A549 (cell line): ENCODE data around the gene ZNHIT2. TPM values are rescaled to one million over a fixed set of nuclear protein-coding genes. Genes with fewer than 3 reads are reported as not detected.

Experiments
- ATAC-seq, 2 experiments: fragments of 200-7000 bp in 1 of 2; fragments of >200 bp in 1 of 2; cut with Nextera tagmentation in 1 of 2; cut with Tn5 transposase in 1 of 2; 3 replicates each; pipeline versions ENCODE4 v1.8.0 to v1.9.1; 2018 to 2020; ENCODE audit warnings: mild to moderate bottlenecking in 1 of 2, moderate library complexity in 1 of 2
- CTCF ChIA-PET: fragments of 300-600 bp; sonication (Branson Sonifier 250); formaldehyde crosslinking; extraction: SDS; loops from one replicate; lab custom pipeline; 2021; ENCODE audit warnings: antibody characterized with exemption, inconsistent platforms; lab: Yijun Ruan, JAX
- POLR2A ChIA-PET: fragments of 350-600 bp; formaldehyde crosslinking; extraction: SDS; loops from one replicate; lab custom pipeline; 2021; ENCODE audit warnings: antibody characterized with exemption, inconsistent platforms; lab: Yijun Ruan, JAX
- DNase-seq, 2 experiments: peaks; one replicate each; pipeline versions ENCODE4 v3.0.0 to v3.0.0-alpha.2; 2011 to 2016; ENCODE audit warnings: low read depth in 1 of 2, low spot score in 1 of 2
- FAIRE-seq: peaks from 2 replicates; lab custom pipeline; 2011; peaks lifted over from hg19 to GRCh38; lab: Jason Lieb, UNC
- H3K27ac ChIP-seq, 2 experiments: fragments of >200 bp; sonication (Bioruptor Twin); formaldehyde crosslinking; 3 replicates each; pipeline ENCODE4 v1.5.1; 2016 to 2017
- H3K4me1 ChIP-seq: fragments of >200 bp; sonication (Bioruptor Twin); formaldehyde crosslinking; 3 replicates; pipeline ENCODE4 v1.6.1; 2016
- H3K4me2 ChIP-seq: fragments of >200 bp; sonication (Bioruptor Twin); formaldehyde crosslinking; 3 replicates; pipeline ENCODE4 v1.6.1; 2016
- H3K4me3 ChIP-seq: fragments of >200 bp; sonication (Bioruptor Twin); formaldehyde crosslinking; 3 replicates; pipeline ENCODE4 v1.5.1; 2016
- H3K9me3 ChIP-seq: fragments of >200 bp; sonication (Bioruptor Twin); formaldehyde crosslinking; 3 replicates; pipeline ENCODE4 v1.6.1; 2016
- CBX2 ChIP-seq: fragments of 200-600 bp; sonication (generic); IDR thresholded peaks from 2 replicates; pipeline ENCODE4 v1.6.1; 2016; ENCODE audit warnings: low read depth, mild to moderate bottlenecking, borderline replicate concordance
- CEBPB ChIP-seq, 2 experiments: fragments of >200 bp in 1 of 2; sonication (Bioruptor Twin) in 1 of 2; formaldehyde crosslinking in 1 of 2; IDR thresholded peaks; 2 replicates each; pipeline ENCODE4 v1.6.1; 2012 to 2016
- CHD4 ChIP-seq: fragments of 200-600 bp; sonication (generic); IDR thresholded peaks from 2 replicates; pipeline ENCODE4 v1.6.1; 2016; ENCODE audit warnings: antibody characterized with exemption, mild to moderate bottlenecking, borderline replicate concordance
- EHF ChIP-seq: fragments of 250-450 bp; sonication (Bioruptor Pico); IDR thresholded peaks from 2 replicates; pipeline ENCODE4 v1.5.0; 2020; ENCODE audit warnings: mild to moderate bottlenecking
- ELK1 ChIP-seq: fragments of 150-350 bp; IDR thresholded peaks from 2 replicates; pipeline ENCODE4 v1.6.1; 2014; ENCODE audit warnings: low read depth, mild to moderate bottlenecking, low read length
- HES2 ChIP-seq: fragments of >200 bp; sonication (Bioruptor Twin); formaldehyde crosslinking; IDR thresholded peaks from 2 replicates; pipeline ENCODE4 v1.6.1; 2016
- HOXB5 ChIP-seq: fragments of 250-450 bp; sonication (Bioruptor Pico); IDR thresholded peaks from 2 replicates; pipeline ENCODE4 v1.5.0; 2020; ENCODE audit warnings: mild to moderate bottlenecking, moderate library complexity
- JUNB ChIP-seq: fragments of >200 bp; sonication (Bioruptor Twin); formaldehyde crosslinking; IDR thresholded peaks from 2 replicates; pipeline ENCODE4 v1.6.1; 2016
- NFE2L2 ChIP-seq: fragments of 150-350 bp; conservative IDR thresholded peaks from 2 replicates; pipeline ENCODE4 v1.6.1; 2014; ENCODE audit warnings: low read length
- NR3C1 ChIP-seq: fragments of >200 bp; sonication (Bioruptor Twin); formaldehyde crosslinking; IDR thresholded peaks from 3 replicates; pipeline ENCODE4 v1.6.1; 2017
- PHF8 ChIP-seq: fragments of 200-600 bp; sonication (generic); IDR thresholded peaks from 2 replicates; pipeline ENCODE4 v1.6.1; 2016; ENCODE audit warnings: low read depth, mild to moderate bottlenecking, antibody characterized with exemption, moderate library complexity, borderline replicate concordance
- POLR2A ChIP-seq: IDR thresholded peaks from 2 replicates; pipeline ENCODE4 v1.6.1; 2012; ENCODE audit warnings: mild to moderate bottlenecking, low read length
- REST ChIP-seq: fragments of 200-600 bp; sonication (generic); IDR thresholded peaks from 2 replicates; pipeline ENCODE4 v1.6.1; 2016; ENCODE audit warnings: antibody characterized with exemption, mild to moderate bottlenecking, moderate library complexity
- RFX5 ChIP-seq: fragments of 450-650 bp; IDR thresholded peaks from 2 replicates; pipeline ENCODE4 v1.7.1; 2014; ENCODE audit warnings: antibody characterized with exemption, mild to moderate bottlenecking, moderate library complexity
- SREBF2 ChIP-seq: fragments of 450-650 bp; IDR thresholded peaks from 2 replicates; pipeline ENCODE4 v1.6.1; 2014; ENCODE audit warnings: mild to moderate bottlenecking, moderate library complexity
- ZC3H11A ChIP-seq: fragments of 450-650 bp; IDR thresholded peaks from 2 replicates; pipeline ENCODE4 v1.6.1; 2014; ENCODE audit warnings: antibody characterized with exemption, mild to moderate bottlenecking
- ZNF302 ChIP-seq: fragments of 250-450 bp; sonication (Bioruptor Pico); IDR thresholded peaks from 2 replicates; pipeline ENCODE4 v1.9.0; 2021; ENCODE audit warnings: inconsistent platforms, mild to moderate bottlenecking, moderate library complexity
- WGBS: methylation state at CpG from one replicate; pipeline ENCODE4 v1.1.6; 2017; ENCODE audit errors: missing lambda C conversion rate; 5-methylcytosine and 5-hydroxymethylcytosine counted together
- polyA plus RNA-seq, 4 experiments: library from polyadenylated mRNA; depleted of rRNA in 3 of 4; stranded (reverse); fragments of >200 nt; fragmentation: RNase III in 1 of 4; extraction: RNeasy Plus Mini Kit Qiagen cat#74134 plus additional on column Dnase treatment in 1 of 4; gene quantifications; 2 replicates in 3 of 4; 3 replicates in 1 of 4; pipeline ENCODE4 v1.2.3, GENCODE V29; 2011 to 2017
- TF ChIP-seq, protein P1 (sequence below): fragments of >200 bp; sonication (Bioruptor Twin); formaldehyde crosslinking; IDR thresholded peaks from 3 replicates; pipeline ENCODE4 v1.6.1; 2016

ZNHIT2 gene
- polyA plus RNA-seq, 2 of the 4 experiments (the other 2 are of a cell fraction), result 5.5 to 13.5 TPM

- TF ChIP-seq REST, result no peak
- no peak for TF ChIP-seq PHF8
- TF ChIP-seq HES2, result no peak
- TF ChIP-seq NR3C1, result no peak
- TF ChIP-seq ELK1, result no peak
Measured at GRCh38 chr11:65136515-65137096, 19.1 kb upstream of the ZNHIT2 start (continued).

GRCh38 chr11:65135633-65136145 lies 18.2 kb upstream of the ZNHIT2 start:
- DNase-seq, result no peak
- no peak for ATAC-seq

DNA sequence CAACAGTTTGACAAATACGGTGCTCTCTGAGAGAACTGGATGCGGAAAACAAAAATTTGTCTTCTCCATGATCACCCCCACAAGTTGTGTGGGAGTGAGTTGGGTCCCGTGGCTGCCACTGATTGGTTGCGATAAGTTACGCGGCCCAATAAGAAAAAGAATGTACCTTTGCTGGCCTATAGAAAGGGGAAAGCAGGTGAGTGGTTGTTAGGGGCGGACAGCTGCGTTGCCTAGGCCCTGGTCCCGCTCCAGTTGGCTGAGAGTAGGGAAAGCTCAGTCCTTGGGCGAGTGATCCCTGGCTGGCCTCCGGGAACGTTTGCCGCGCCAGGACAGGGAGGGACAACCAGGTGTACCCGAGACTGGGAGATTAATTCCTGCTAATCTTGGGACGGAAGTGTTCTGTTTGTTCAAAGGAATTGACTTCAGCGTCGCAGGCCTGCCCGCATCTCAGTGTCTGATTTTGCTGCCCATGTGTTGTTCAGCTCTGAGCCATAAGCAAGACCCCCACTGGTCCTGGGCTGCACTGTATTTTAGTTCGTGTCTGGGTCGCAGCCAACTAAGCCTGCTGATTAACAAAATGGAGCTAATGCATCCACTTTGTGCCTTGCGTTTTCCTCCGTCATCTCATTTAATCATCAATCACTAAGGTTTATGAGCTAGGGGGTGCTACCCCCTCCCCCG lies 17.6 kb upstream of the ZNHIT2 start:
- Histone ChIP-seq H3K27ac (peak overlapping the region; percentile 96 to 98), H3K4me3 (peak overlapping the region; percentile 89), H3K4me1 (peaks cover 15% of the 10 kb centered on the region), H3K9me3 (no peaks in the 10 kb centered on the region), H3K4me2 (peak overlapping the region; percentile 100)
- 7% methylated on average over 24 of the region's 24 CpGs for WGBS
- TF ChIP-seq POLR2A, result peak; percentile 88
- TF ChIP-seq EHF (CRISPR knock-in tag), result 0 out of 2 replicates have a peak, but pooled peaks have one; percentile 19
- TF ChIP-seq HOXB5 (CRISPR knock-in tag), result 0 out of 2 replicates have a peak, but pooled peaks have one; percentile 16
- no peak for TF ChIP-seq CEBPB (IDR thresholded peaks at IDR 0.05)
- peak; percentile 92 for TF ChIP-seq RFX5
- TF ChIP-seq JUNB, result no peak
- no peak for TF ChIP-seq CHD4
- TF ChIP-seq, protein P1, sequence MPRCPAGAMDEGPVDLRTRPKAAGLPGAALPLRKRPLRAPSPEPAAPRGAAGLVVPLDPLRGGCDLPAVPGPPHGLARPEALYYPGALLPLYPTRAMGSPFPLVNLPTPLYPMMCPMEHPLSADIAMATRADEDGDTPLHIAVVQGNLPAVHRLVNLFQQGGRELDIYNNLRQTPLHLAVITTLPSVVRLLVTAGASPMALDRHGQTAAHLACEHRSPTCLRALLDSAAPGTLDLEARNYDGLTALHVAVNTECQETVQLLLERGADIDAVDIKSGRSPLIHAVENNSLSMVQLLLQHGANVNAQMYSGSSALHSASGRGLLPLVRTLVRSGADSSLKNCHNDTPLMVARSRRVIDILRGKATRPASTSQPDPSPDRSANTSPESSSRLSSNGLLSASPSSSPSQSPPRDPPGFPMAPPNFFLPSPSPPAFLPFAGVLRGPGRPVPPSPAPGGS, result 0 out of 3 replicates have a peak, but pooled peaks have one; percentile 13
- CTCF ChIA-PET, result interaction anchor here (0.6 to 3.5 kb wide), 13 partner anchors 9 to 118 kb away, joined by 3 to 19 read pairs (median 3); partner anchors contain the start of gene ZNHIT2
- ATAC-seq, result peak; percentile 90 to 93
- POLR2A ChIA-PET, result interaction anchor here (0.8 to 3.0 kb wide), 15 partner anchors 9 to 198 kb away, joined by 3 to 37 read pairs (median 5); partner anchors contain the start of genes CAPN1, DPF2, FAU and MRPL49
- FAIRE-seq, result peak; percentile 63
- DNase-seq, result peak; percentile 98 to 99

More at GRCh38 chr11:65135633-65136145, 18.2 kb upstream of the ZNHIT2 start:
- ChIA-PET POLR2A (interaction anchor here (0.8 to 3.0 kb wide), 14 partner anchors 9 to 198 kb away, joined by 3 to 37 read pairs (median 6); partner anchors contain the start of genes CAPN1, DPF2, FAU and MRPL49), CTCF (interaction anchor here (0.6 to 3.5 kb wide), 13 partner anchors 13 to 117 kb away, joined by 3 to 19 read pairs (median 3); partner anchors contain the start of genes CAPN1 and ZNHIT2)
- TF ChIP-seq NFE2L2 (no peak), ZC3H11A (no peak), ZNF302 (no peak), CBX2 (no peak), SREBF2 (no peak)
- no peaks in the 10 kb centered on the region for H3K9me3 ChIP-seq
- WGBS, result 79% methylated on average over 11 of the region's 11 CpGs
- FAIRE-seq, result no peak
- peak overlapping the region; percentile 89 for H3K4me3 ChIP-seq
- peaks cover 15% of the 10 kb centered on the region for H3K4me1 ChIP-seq
- H3K4me2 ChIP-seq, result peak overlapping the region; percentile 87
- H3K27ac ChIP-seq, result peak overlapping the region; percentile 96 to 98
